Stimulated activated CD4-positive, alpha-beta T cell treated with anti-CD3 and anti-CD28 coated beads, Interleukin-15, amount 100 ng/mL, for 24 hours (primary cell): ENCODE data around the gene CAPN5.

Experiments used
- DNase-seq: peaks from one replicate; pipeline ENCODE4 v3.0.0-alpha.2; 2020

Gene CAPN5

GRCh38 chr11:77121876-77122575, 55.3 kb downstream of the CAPN5 start:
- no peak for DNase-seq

- DNase-seq = no peak
These were observed 55.9 kb downstream of the CAPN5 start for GRCh38 chr11:77122576-77123212.

- DNase-seq = no peak
These were observed 56.8 kb downstream of the CAPN5 start for GRCh38 chr11:77123591-77123990.

GRCh38 chr11:77124041-77124440, 57.3 kb downstream of the CAPN5 start:
- DNase-seq = no peak

- no peak for DNase-seq
These were observed 57.7 kb downstream of the CAPN5 start for GRCh38 chr11:77124488-77124887.

GRCh38 chr11:77125191-77125590, 58.4 kb downstream of the CAPN5 start:
- DNase-seq = no peak

- no peak for DNase-seq
These were observed 58.9 kb downstream of the CAPN5 start for GRCh38 chr11:77125695-77126094.

GRCh38 chr11:77126156-77126775, 59.5 kb downstream of the CAPN5 start:
- DNase-seq = no peak

GRCh38 chr11:77126861-77127234, 60.1 kb downstream of the CAPN5 start:
- DNase-seq = no peak

- peak; percentile 67 for DNase-seq
These were observed 60.6 kb downstream of the CAPN5 start for GRCh38 chr11:77127235-77127911.

GRCh38 chr11:77127920-77128691, 61.3 kb downstream of the CAPN5 start, which contains the start of gene MYO7A:
MYO7A (plus strand) TSS chr11:77128246; CDS start chr11:77130635, 2,389 bp downstream.
- DNase-seq = no peak

- no peak for DNase-seq
These were observed 62.5 kb downstream of the CAPN5 start for GRCh38 chr11:77129069-77129841.

GRCh38 chr11:77129842-77130756, 63.3 kb downstream of the CAPN5 start:
- DNase-seq = no peak

- DNase-seq = no peak
These were observed 64.2 kb downstream of the CAPN5 start for GRCh38 chr11:77130763-77131513.

GRCh38 chr11:77131560-77131959, 64.8 kb downstream of the CAPN5 start:
- no peak for DNase-seq

- DNase-seq = no peak
These were observed 68.3 kb downstream of the CAPN5 start for GRCh38 chr11:77135069-77135468.

- DNase-seq = no peak
These were observed 69.3 kb downstream of the CAPN5 start for GRCh38 chr11:77136074-77136473.

- DNase-seq = no peak
These were observed 70.1 kb downstream of the CAPN5 start for GRCh38 chr11:77136784-77137420.

GRCh38 chr11:77137421-77137820, 70.7 kb downstream of the CAPN5 start:
- no peak for DNase-seq
